Hematopoietic multipotent progenitor cell treated with erythropoietin and hydrocortisone succinate and interleukin-3 and kit ligand, for 6 days (in vitro differentiated cells): ENCODE data around the gene CDHR2.
"Not testable (repeated sequence)": the region's sequence is repeated elsewhere in the genome, so short reads cannot be mapped to it uniquely, and the experiment has no call there.

ENCODE experiments used
- DNase-seq: peaks from one replicate; pipeline ENCODE4 v3.0.0-alpha.2; 2015

CDHR2 gene

GRCh38 chr5:176541338-176542134 lies 7.6 kb upstream of the CDHR2 start:
- peak; percentile 88 for DNase-seq

GRCh38 chr5:176542135-176542595 lies 7.0 kb upstream of the CDHR2 start:
- peak; percentile 62 for DNase-seq

GRCh38 chr5:176542596-176543427 lies 6.3 kb upstream of the CDHR2 start:
- peak; percentile 45 for DNase-seq

GRCh38 chr5:176543428-176544182 lies 5.5 kb upstream of the CDHR2 start:
- peak; percentile 91 for DNase-seq

GRCh38 chr5:176545388-176545736 lies 3.8 kb upstream of the CDHR2 start:
- no peak for DNase-seq

- DNase-seq, result no peak
Observed at GRCh38 chr5:176545737-176546509, 3.2 kb upstream of the CDHR2 start.

- DNase-seq, result no peak
Observed at GRCh38 chr5:176547802-176548201, 1.3 kb upstream of the CDHR2 start.

- DNase-seq, result no peak
Observed at GRCh38 chr5:176549871-176550270, 729 bp downstream of the CDHR2 start.

GRCh38 chr5:176550275-176550831 lies 1.2 kb downstream of the CDHR2 start:
- no peak for DNase-seq

GRCh38 chr5:176550937-176551336 lies 1.8 kb downstream of the CDHR2 start:
- not testable (repeated sequence) for DNase-seq

GRCh38 chr5:176552332-176552869 lies 3.3 kb downstream of the CDHR2 start:
- no peak for DNase-seq

GRCh38 chr5:176553260-176554085 lies 4.3 kb downstream of the CDHR2 start:
- DNase-seq, result no peak

- DNase-seq, result no peak
Observed at GRCh38 chr5:176557846-176558245, 8.7 kb downstream of the CDHR2 start.

GRCh38 chr5:176559683-176560082 lies 10.5 kb downstream of the CDHR2 start:
- peak; percentile 93 for DNase-seq

GRCh38 chr5:176560364-176560763 lies 11.2 kb downstream of the CDHR2 start:
- DNase-seq, result peak; percentile 41

- no peak for DNase-seq
Observed at GRCh38 chr5:176561259-176561658, 12.1 kb downstream of the CDHR2 start.

- no peak for DNase-seq
Observed at GRCh38 chr5:176562189-176562588, 13.0 kb downstream of the CDHR2 start.

- no peak for DNase-seq
Observed at GRCh38 chr5:176564002-176564401, 14.9 kb downstream of the CDHR2 start.

GRCh38 chr5:176565760-176566288 lies 16.7 kb downstream of the CDHR2 start:
- no peak for DNase-seq

GRCh38 chr5:176568657-176569056 lies 19.5 kb downstream of the CDHR2 start:
- no peak for DNase-seq

- DNase-seq, result no peak
Observed at GRCh38 chr5:176570044-176570443, 20.9 kb downstream of the CDHR2 start.
